Trophoblast cell (in vitro differentiated cells and primary cell): ENCODE measurements around the gene BMP2K.

Experiments
- DNase-seq, 2 donors: peaks; one replicate each; pipeline ENCODE4 v3.0.0-alpha.2; 2016
- H2AFZ ChIP-seq: 2 replicates; pipeline ENCODE4 v1.6.1; 2013; ENCODE audit warnings: low read length, moderate library complexity, mild to moderate bottlenecking; ENCODE audit not compliant: insufficient read depth, poor library complexity
- H2AK5ac ChIP-seq: 2 replicates; pipeline ENCODE4 v1.6.1; 2013; ENCODE audit warnings: mild to moderate bottlenecking, low read length
- H2BK120ac ChIP-seq: 2 replicates; pipeline ENCODE4 v1.6.1; 2013; ENCODE audit warnings: low read length, mild to moderate bottlenecking, moderate library complexity; ENCODE audit not compliant: insufficient read depth, poor library complexity
- H2BK12ac ChIP-seq: 2 replicates; pipeline ENCODE4 v1.6.1; 2013; ENCODE audit warnings: mild to moderate bottlenecking, low read length, moderate library complexity
- H2BK5ac ChIP-seq: 2 replicates; pipeline ENCODE4 v1.6.1; 2013; ENCODE audit warnings: low read length, low read depth, moderate library complexity, mild to moderate bottlenecking; ENCODE audit not compliant: poor library complexity
- H3K14ac ChIP-seq: 2 replicates; pipeline ENCODE4 v1.6.1; 2013; ENCODE audit warnings: mild to moderate bottlenecking, low read length
- H3K18ac ChIP-seq: 2 replicates; pipeline ENCODE4 v1.6.1; 2013; ENCODE audit warnings: mild to moderate bottlenecking, low read length
- H3K23ac ChIP-seq: 2 replicates; pipeline ENCODE4 v1.6.1; 2013; ENCODE audit warnings: low read length
- H3K27ac ChIP-seq: 2 replicates; pipeline ENCODE4 v1.5.1; 2013; ENCODE audit warnings: low read depth, mild to moderate bottlenecking, inconsistent platforms, low read length, moderate library complexity
- H3K27me3 ChIP-seq: 2 replicates; pipeline ENCODE4 v1.6.1; 2013; ENCODE audit warnings: inconsistent platforms, mild to moderate bottlenecking, low read length, moderate library complexity; ENCODE audit not compliant: insufficient read depth
- H3K36me3 ChIP-seq, 2 experiments: 1 replicate in 1 of 2; 2 replicates in 1 of 2; pipeline ENCODE4 v1.6.1; 2013; ENCODE audit warnings: low read length in 2 of 2, mild to moderate bottlenecking in 2 of 2, moderate library complexity in 1 of 2; ENCODE audit not compliant: insufficient read depth in 2 of 2, control insufficient read depth in 1 of 2
- H3K4ac ChIP-seq: 2 replicates; pipeline ENCODE4 v1.6.1; 2013; ENCODE audit warnings: low read depth, mild to moderate bottlenecking, low read length, moderate library complexity
- H3K4me1 ChIP-seq, 2 experiments: 1 replicate in 1 of 2; 2 replicates in 1 of 2; pipeline ENCODE4 v1.6.1; 2013; ENCODE audit warnings: low read length in 2 of 2, mild to moderate bottlenecking in 2 of 2, moderate library complexity in 1 of 2; ENCODE audit not compliant: insufficient read depth in 2 of 2, control insufficient read depth in 1 of 2
- H3K4me2 ChIP-seq: 2 replicates; pipeline ENCODE4 v1.6.1; 2013; ENCODE audit warnings: inconsistent platforms, mild to moderate bottlenecking, low read length, moderate library complexity
- H3K4me3 ChIP-seq: 2 replicates; pipeline ENCODE4 v1.5.1; 2013; ENCODE audit warnings: mild to moderate bottlenecking, low read depth, low read length, inconsistent platforms
- H3K79me1 ChIP-seq: one replicate; pipeline ENCODE4 v1.6.1; 2013; ENCODE audit warnings: low read length
- H3K79me2 ChIP-seq: 2 replicates; pipeline ENCODE4 v1.6.1; 2013; ENCODE audit warnings: low read length, mild to moderate bottlenecking; ENCODE audit not compliant: control insufficient read depth, insufficient read depth, poor library complexity
- H3K9ac ChIP-seq: 2 replicates; pipeline ENCODE4 v1.6.1; 2013; ENCODE audit warnings: mild to moderate bottlenecking, low read length
- H3K9me3 ChIP-seq: 2 replicates; pipeline ENCODE4 v1.6.1; 2013; ENCODE audit warnings: low read depth, mild to moderate bottlenecking, control low read depth, inconsistent platforms, low read length; ENCODE audit not compliant: insufficient read depth
- H4K12ac ChIP-seq: 2 replicates; pipeline ENCODE4 v1.6.1; 2013; ENCODE audit warnings: low read depth, mild to moderate bottlenecking, low read length, moderate library complexity
- H4K8ac ChIP-seq: 2 replicates; pipeline ENCODE4 v1.6.1; 2013; ENCODE audit warnings: low read depth, mild to moderate bottlenecking, low read length, moderate library complexity
- H4K91ac ChIP-seq: one replicate; pipeline ENCODE4 v1.6.1; 2013; ENCODE audit warnings: low read depth, mild to moderate bottlenecking, low read length, moderate library complexity
- WGBS: extraction: QIAGEN DNeasy Blood & Tissue Kit; methylation state at CpG from one replicate; pipeline ENCODE4 v1.1.7; 2013; ENCODE audit warnings: missing lambda C conversion rate; ENCODE audit not compliant: insufficient read length, insufficient coverage; ENCODE audit errors: extremely low coverage; 5-methylcytosine and 5-hydroxymethylcytosine counted together

The BMP2K gene

DNA sequence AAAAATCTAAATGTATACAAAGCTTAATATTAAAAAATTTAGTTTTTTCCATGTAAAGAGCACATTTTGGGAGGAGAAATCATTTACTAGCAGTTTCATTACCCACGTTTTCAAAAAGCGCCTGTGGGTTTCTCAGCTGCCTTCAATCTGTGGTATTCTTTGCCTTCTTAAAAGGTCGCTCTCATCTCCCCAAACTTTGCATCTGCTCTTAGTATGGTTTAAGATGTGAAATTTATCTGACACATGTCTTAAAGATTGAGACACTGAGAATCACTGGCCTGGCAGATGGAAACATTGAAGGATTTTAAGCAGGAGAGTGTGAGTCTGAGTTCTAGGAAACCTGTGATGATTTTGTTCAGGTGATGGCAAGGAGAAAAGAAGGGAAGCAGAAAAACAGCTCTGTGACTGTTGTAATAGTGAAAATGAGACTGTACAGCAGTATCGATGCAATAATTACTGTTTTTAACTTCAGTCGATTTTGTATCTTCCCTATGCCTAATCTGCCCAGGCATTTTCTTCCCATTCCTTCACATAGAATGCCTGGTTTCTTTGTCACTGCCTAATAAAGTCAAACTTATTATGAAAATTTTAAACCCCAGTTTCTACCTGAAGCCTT, 87.2 kb downstream of the BMP2K start:
- Histone ChIP-seq H3K9me3 (no peaks in the 10 kb centered on the region), H3K14ac (no peak overlapping the region), H3K79me1 (no peaks in the 10 kb centered on the region), H4K8ac (no peak overlapping the region), H3K4me1 (no peaks in the 10 kb centered on the region), H2AFZ (no peak overlapping the region), H3K9ac (no peak overlapping the region), H2BK120ac (no peak overlapping the region), H3K36me3 (no peaks in the 10 kb centered on the region), H3K79me2 (no peaks in the 10 kb centered on the region), H3K27ac (no peak overlapping the region), H3K23ac (no peak overlapping the region), H3K4me3 (no peak overlapping the region), H3K4me2 (no peak overlapping the region), H2AK5ac (no peak overlapping the region), H2BK12ac (no peak overlapping the region), H4K12ac (no peak overlapping the region), H2BK5ac (no peak overlapping the region), H4K91ac (no peak overlapping the region), H3K27me3 (no peaks in the 10 kb centered on the region), H3K4ac (no peak overlapping the region), H3K18ac (no peak overlapping the region)
- WGBS: no CpG with 5 or more reads among the region's 5 CpGs
- no peak for DNase-seq

DNA sequence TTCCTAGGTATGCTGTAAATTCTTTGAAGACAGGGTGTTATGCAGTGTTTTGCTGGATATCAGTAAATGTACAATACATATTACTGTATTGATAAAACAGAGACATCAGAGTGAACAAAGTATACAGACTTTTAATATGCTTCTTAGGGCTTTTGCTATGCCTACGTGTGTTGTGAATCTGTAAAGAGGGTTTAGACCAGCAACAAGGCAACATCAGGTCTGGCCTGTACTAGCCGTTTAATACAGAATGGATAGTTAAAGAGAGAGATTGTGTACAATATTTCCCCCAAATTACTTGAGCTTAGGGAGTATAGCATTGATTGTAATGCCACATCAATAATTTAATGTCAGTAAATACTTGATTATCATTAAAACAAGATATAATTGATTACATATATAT, 87.8 kb downstream of the BMP2K start:
- WGBS: no CpG with 5 or more reads among the region's 2 CpGs
- no peak overlapping the region for H3K23ac ChIP-seq
- no peak overlapping the region for H4K12ac ChIP-seq
- H3K36me3 ChIP-seq: no peaks in the 10 kb centered on the region
- no peak overlapping the region for H2BK12ac ChIP-seq
- no peak overlapping the region for H3K14ac ChIP-seq
- DNase-seq: no peak
- no peaks in the 10 kb centered on the region for H3K27me3 ChIP-seq
- no peak overlapping the region for H2AFZ ChIP-seq
- no peak overlapping the region for H4K8ac ChIP-seq
- no peak overlapping the region for H3K4me3 ChIP-seq
- H3K79me2 ChIP-seq: no peaks in the 10 kb centered on the region
- no peak overlapping the region for H3K27ac ChIP-seq
- H4K91ac ChIP-seq: no peak overlapping the region
- H3K9ac ChIP-seq: no peak overlapping the region
- H2BK5ac ChIP-seq: no peak overlapping the region
- H3K4me2 ChIP-seq: no peak overlapping the region
- H3K18ac ChIP-seq: no peak overlapping the region
- no peaks in the 10 kb centered on the region for H3K79me1 ChIP-seq
- H2AK5ac ChIP-seq: no peak overlapping the region
- no peaks in the 10 kb centered on the region for H3K9me3 ChIP-seq
- H3K4ac ChIP-seq: no peak overlapping the region
- H2BK120ac ChIP-seq: no peak overlapping the region
- H3K4me1 ChIP-seq: no peaks in the 10 kb centered on the region

DNA sequence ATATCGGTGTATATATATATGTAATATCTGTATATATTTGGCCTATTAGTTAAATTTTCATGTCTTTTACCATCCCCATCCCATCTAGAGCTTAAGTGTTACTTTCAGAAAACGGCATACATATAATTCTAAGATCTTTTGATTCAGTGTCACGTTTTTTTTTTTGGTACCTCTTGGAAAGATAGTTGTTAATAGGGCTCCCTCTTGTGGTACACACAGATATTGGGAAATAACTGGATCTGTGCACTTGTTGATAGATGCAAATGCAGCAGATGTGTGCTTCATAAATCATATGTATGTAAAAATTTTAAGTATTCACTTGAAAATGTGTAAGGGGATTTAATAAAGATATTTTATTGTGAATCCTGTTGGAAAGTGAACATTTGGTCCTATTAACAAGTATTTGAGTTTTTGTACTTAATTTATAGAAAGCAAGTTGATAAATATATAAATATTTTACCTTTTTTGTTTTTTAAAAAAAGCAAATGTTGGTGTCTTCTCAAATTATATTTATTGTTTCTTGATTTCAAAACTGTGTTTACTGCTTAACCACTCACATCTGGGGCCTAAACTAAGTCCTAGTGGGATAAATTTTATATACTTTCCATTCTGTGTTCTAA, 88.4 kb downstream of the BMP2K start:
- Histone ChIP-seq H3K23ac (no peak overlapping the region), H3K79me1 (no peaks in the 10 kb centered on the region), H2AFZ (no peak overlapping the region), H3K9me3 (no peaks in the 10 kb centered on the region), H4K91ac (no peak overlapping the region), H2BK120ac (no peak overlapping the region), H2AK5ac (no peak overlapping the region), H2BK12ac (no peak overlapping the region), H3K4me3 (no peak overlapping the region), H4K8ac (no peak overlapping the region), H4K12ac (no peak overlapping the region), H3K4me2 (no peak overlapping the region), H3K36me3 (no peaks in the 10 kb centered on the region), H3K18ac (no peak overlapping the region), H3K4ac (no peak overlapping the region), H3K79me2 (no peaks in the 10 kb centered on the region), H3K14ac (no peak overlapping the region), H3K27me3 (no peaks in the 10 kb centered on the region), H3K27ac (no peak overlapping the region), H3K4me1 (no peaks in the 10 kb centered on the region), H3K9ac (no peak overlapping the region), H2BK5ac (no peak overlapping the region)
- no CpG with 5 or more reads among the region's 3 CpGs for WGBS
- peak; percentile 44 to 89 for DNase-seq

DNA sequence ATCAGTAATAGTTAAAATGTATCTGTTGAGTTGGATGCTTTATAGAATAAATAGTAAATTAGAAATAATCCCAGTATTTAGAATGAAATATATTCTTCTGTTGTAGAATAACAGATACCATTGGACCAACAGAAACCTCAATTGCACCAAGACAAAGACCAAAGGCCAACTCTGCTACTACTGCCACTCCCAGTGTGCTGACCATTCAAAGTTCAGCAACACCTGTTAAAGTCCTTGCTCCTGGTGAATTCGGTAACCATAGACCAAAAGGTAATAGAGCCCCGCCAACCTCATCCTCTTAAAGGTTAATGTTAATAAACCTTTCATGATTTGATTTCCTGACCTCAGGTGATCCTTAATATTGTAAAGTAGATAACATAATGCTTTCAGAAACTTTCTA, 89.3 kb downstream of the BMP2K start:
- Histone ChIP-seq H2BK12ac (no peak overlapping the region), H2AK5ac (no peak overlapping the region), H3K4ac (no peak overlapping the region), H2AFZ (no peak overlapping the region), H4K91ac (no peak overlapping the region), H3K4me2 (no peak overlapping the region), H4K12ac (no peak overlapping the region), H2BK120ac (no peak overlapping the region), H3K9ac (no peak overlapping the region), H3K18ac (no peak overlapping the region), H3K27ac (no peak overlapping the region), H3K36me3 (no peaks in the 10 kb centered on the region), H3K14ac (no peak overlapping the region), H3K4me1 (no peaks in the 10 kb centered on the region), H4K8ac (no peak overlapping the region), H2BK5ac (no peak overlapping the region), H3K23ac (no peak overlapping the region), H3K79me1 (no peaks in the 10 kb centered on the region), H3K9me3 (no peaks in the 10 kb centered on the region), H3K27me3 (no peaks in the 10 kb centered on the region), H3K79me2 (no peaks in the 10 kb centered on the region), H3K4me3 (no peak overlapping the region)
- no peak for DNase-seq
- WGBS: no CpG with 5 or more reads among the region's 2 CpGs
